Hematopoietic multipotent progenitor cell treated with erythropoietin and hydrocortisone succinate and interleukin-3 and kit ligand, for 4 days (in vitro differentiated cells): Measurements from ENCODE around the gene SLCO3A1.
A peak's percentile ranks its signal among the peaks of the same experiment; 100 is the strongest.

Source experiments
- DNase-seq: peaks from one replicate; pipeline ENCODE4 v3.0.0-alpha.2; 2015

Gene SLCO3A1

GRCh38 chr15:92011611-92012367 is 158.3 kb downstream of the SLCO3A1 start:
- peak; percentile 45 for DNase-seq

GRCh38 chr15:92012368-92012629 is 158.8 kb downstream of the SLCO3A1 start:
- no peak for DNase-seq

GRCh38 chr15:92012881-92013280 is 159.4 kb downstream of the SLCO3A1 start:
- no peak for DNase-seq

- DNase-seq = peak; percentile 44
Measured at GRCh38 chr15:92014281-92015030, 160.9 kb downstream of the SLCO3A1 start.

GRCh38 chr15:92017882-92018534 is 164.5 kb downstream of the SLCO3A1 start:
- DNase-seq = no peak

- DNase-seq = no peak
Measured at GRCh38 chr15:92018535-92019239, 165.2 kb downstream of the SLCO3A1 start.

GRCh38 chr15:92019706-92020105 is 166.2 kb downstream of the SLCO3A1 start:
- DNase-seq = no peak

GRCh38 chr15:92020207-92020606 is 166.7 kb downstream of the SLCO3A1 start:
- no peak for DNase-seq

GRCh38 chr15:92020804-92021203 is 167.3 kb downstream of the SLCO3A1 start:
- no peak for DNase-seq

GRCh38 chr15:92021792-92022191 is 168.3 kb downstream of the SLCO3A1 start:
- no peak for DNase-seq

GRCh38 chr15:92023965-92024364 is 170.5 kb downstream of the SLCO3A1 start:
- DNase-seq = no peak

GRCh38 chr15:92025706-92026270 is 172.3 kb downstream of the SLCO3A1 start:
- no peak for DNase-seq

GRCh38 chr15:92028389-92028724 is 174.8 kb downstream of the SLCO3A1 start:
- DNase-seq = no peak

GRCh38 chr15:92029767-92030166 is 176.3 kb downstream of the SLCO3A1 start:
- DNase-seq = no peak

GRCh38 chr15:92033314-92033713 is 179.8 kb downstream of the SLCO3A1 start:
- no peak for DNase-seq

- DNase-seq = no peak
Measured at GRCh38 chr15:92033723-92034122, 180.2 kb downstream of the SLCO3A1 start.

- DNase-seq = no peak
Measured at GRCh38 chr15:92034227-92034626, 180.7 kb downstream of the SLCO3A1 start.

- DNase-seq = no peak
Measured at GRCh38 chr15:92035551-92035950, 182.0 kb downstream of the SLCO3A1 start.

- DNase-seq = no peak
Measured at GRCh38 chr15:92035961-92036360, 182.5 kb downstream of the SLCO3A1 start.

GRCh38 chr15:92037491-92037890 is 184.0 kb downstream of the SLCO3A1 start:
- DNase-seq = no peak

GRCh38 chr15:92040350-92040749 is 186.8 kb downstream of the SLCO3A1 start:
- DNase-seq = no peak

GRCh38 chr15:92041371-92041770 is 187.9 kb downstream of the SLCO3A1 start:
- no peak for DNase-seq

- no peak for DNase-seq
Measured at GRCh38 chr15:92043283-92043682, 189.8 kb downstream of the SLCO3A1 start.
